Measurements from ENCODE around the gene NUAK1.

NUAK1 gene

DNA sequence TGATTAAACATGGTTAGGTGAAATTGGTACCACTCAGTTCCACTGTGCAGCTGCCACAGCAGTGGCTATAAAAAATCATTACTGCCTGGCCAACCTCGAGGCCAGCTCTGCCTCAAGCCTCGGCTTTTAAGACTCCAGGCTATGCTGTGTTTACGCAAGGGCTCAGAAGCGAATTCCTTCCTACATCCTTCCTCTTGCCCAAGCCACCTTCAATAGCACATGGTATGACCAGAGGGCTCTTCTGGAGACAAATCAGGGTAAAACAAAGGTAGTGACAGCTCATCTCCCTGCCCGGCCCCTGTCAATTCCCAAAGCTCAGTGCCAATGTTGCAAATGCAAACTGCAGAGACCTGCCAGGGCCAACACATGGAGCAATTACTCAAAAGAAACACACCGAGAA is 31.9 kb downstream of the NUAK1 start:
- no peak overlapping the region for H3K4me3 ChIP-seq (ENCODE audit: low read depth, low read length)
- in situ Hi-C loops (cut with HindIII; ENCODE audit: low sequenced_read_pairs) = no loop called here
- TF ChIP-seq, protein P1, sequence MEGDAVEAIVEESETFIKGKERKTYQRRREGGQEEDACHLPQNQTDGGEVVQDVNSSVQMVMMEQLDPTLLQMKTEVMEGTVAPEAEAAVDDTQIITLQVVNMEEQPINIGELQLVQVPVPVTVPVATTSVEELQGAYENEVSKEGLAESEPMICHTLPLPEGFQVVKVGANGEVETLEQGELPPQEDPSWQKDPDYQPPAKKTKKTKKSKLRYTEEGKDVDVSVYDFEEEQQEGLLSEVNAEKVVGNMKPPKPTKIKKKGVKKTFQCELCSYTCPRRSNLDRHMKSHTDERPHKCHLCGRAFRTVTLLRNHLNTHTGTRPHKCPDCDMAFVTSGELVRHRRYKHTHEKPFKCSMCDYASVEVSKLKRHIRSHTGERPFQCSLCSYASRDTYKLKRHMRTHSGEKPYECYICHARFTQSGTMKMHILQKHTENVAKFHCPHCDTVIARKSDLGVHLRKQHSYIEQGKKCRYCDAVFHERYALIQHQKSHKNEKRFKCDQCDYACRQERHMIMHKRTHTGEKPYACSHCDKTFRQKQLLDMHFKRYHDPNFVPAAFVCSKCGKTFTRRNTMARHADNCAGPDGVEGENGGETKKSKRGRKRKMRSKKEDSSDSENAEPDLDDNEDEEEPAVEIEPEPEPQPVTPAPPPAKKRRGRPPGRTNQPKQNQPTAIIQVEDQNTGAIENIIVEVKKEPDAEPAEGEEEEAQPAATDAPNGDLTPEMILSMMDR (IDR thresholded peaks at IDR 0.05; ENCODE audit: low read depth, low read length) = no peak
- peak; percentile 39 for DNase-seq (ENCODE audit: low read depth, low spot score)

DNA sequence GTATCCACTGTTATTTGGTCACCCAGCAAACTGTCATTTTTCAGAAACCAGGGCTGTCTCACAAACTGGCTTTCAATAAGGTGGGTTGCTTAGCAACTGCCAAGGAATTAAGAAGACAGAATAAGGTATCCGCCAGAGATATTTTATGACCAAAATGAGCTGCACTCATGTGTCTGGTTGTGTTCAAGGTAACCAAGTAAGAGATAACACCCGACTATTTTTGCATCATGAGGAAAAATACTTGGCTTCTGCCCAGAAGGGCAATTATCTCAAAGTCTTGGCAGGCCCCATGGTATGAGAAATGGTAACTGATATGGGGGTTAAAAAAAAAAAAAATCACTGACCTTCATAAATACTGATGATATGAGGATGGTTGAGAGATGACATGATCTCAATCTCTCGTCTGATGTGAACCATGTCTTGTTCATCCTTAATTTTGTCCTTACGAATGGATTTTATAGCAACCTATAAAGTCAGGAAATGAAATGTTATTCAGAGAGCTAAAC is 32.6 kb downstream of the NUAK1 start:
- DNase-seq (ENCODE audit: low read depth, low spot score) = no peak
- H3K4me3 ChIP-seq (ENCODE audit: low read depth, low read length) = no peak overlapping the region
- in situ Hi-C loops (cut with HindIII; ENCODE audit: low sequenced_read_pairs) = no loop called here
- TF ChIP-seq, protein P1 (IDR thresholded peaks at IDR 0.05; ENCODE audit: low read depth, low read length) = no peak

DNA sequence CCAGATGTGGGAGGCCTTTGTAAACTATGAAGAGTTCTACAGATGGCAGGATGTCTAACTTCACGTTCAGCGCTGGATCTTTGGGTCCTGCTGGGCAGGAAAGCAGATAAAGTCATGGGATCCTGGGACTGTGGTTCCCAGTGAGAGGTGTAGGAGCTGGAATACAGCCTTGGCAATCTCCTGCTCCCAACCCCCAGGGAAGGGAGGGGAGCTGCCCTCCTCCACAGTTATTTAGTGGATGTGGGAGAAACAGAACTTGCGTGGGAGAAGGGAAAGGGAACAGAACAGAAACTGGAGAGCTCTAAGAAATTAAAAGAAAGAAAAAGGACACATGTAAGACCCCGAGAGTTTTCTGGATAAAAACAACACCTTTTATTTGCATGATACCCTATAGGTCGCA is 37.0 kb downstream of the NUAK1 start:
- in situ Hi-C loops (cut with HindIII; ENCODE audit: low sequenced_read_pairs) = no loop called here
- TF ChIP-seq, protein P1 (IDR thresholded peaks at IDR 0.05; ENCODE audit: low read depth, low read length) = no peak
- no peak for DNase-seq (ENCODE audit: low read depth, low spot score)

DNA sequence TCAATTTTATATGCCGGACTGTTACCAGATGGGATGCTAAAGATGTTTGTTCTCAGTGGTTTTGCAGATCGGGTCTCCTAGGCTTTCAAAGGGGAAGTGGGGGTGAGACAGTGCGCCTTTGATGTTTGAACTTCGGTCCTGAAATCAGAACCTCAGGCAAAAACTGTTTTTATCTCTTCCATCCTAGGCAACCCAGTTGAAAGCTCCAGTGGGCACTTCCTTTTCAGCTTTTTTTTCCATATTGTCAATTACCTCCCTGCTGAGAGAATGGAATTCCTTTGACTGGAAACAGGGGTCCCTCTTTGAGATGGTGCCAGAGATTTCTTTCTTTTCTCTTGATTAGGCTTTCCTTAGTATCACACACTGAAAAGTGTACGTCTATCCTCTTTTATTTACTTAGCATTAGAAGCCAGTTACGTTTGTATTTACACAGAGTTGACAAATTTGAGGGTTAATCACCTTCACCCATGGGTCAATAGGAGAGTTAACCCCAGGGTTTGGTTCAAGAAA is 40.0 kb downstream of the NUAK1 start:
- DNase-seq (ENCODE audit: low read depth, low spot score) = no peak
- TF ChIP-seq, protein P1 (IDR thresholded peaks at IDR 0.05; ENCODE audit: low read depth, low read length) = no peak
- no peak overlapping the region for H3K4me3 ChIP-seq (ENCODE audit: low read depth, low read length)
- in situ Hi-C loops (cut with HindIII; ENCODE audit: low sequenced_read_pairs) = no loop called here

More for the DNA sequence above, 37.0 kb downstream of the NUAK1 start:
- H3K4me3 ChIP-seq (ENCODE audit: low read depth, low read length) = no peak overlapping the region

DNA sequence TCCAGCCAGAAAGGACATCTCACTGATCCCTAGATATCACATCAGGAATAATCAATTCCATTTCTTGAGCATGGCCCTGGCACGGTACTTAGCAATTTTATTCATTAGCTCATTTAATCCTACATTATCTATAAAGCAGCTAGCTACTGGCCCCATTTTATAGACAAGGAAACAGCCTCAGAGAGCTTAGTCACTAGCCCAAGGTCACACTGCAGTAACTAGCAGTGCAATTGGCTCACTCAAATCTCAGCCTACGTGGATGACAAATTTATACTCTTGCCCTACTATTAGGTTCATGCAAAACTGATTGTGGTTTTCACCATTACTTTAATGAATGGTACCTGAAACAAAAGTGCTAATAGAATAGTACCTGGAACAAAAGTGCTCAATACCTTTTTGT is 41.7 kb downstream of the NUAK1 start:
- in situ Hi-C loops (cut with HindIII; ENCODE audit: low sequenced_read_pairs) = no loop called here
- H3K4me3 ChIP-seq (ENCODE audit: low read depth, low read length) = no peak overlapping the region
- TF ChIP-seq, protein P1 (IDR thresholded peaks at IDR 0.05; ENCODE audit: low read depth, low read length) = no peak
- DNase-seq (ENCODE audit: low read depth, low spot score) = no peak

DNA sequence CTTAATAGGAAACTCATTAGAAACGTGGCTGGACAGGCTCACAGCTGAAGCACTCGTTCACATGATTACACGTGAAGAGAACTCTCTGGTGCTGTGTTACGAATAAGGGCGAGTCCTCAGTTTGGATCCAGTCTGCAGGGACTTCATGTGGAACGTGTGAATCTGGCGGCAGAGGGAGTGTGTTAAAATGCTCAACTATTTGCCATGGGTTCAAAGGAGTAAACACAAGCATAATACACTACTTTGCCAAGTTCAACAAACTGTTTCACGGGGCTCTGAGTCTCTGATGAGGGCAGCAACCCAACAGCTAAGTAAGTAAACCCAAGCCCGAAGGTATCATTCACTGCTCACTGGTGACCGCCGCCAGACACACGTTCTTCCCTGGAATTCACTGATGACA is 42.4 kb downstream of the NUAK1 start:
- in situ Hi-C loops (cut with HindIII; ENCODE audit: low sequenced_read_pairs) = no loop called here

More for the DNA sequence above, 42.4 kb downstream of the NUAK1 start:
- DNase-seq (ENCODE audit: low read depth, low spot score) = peak; percentile 54
- no peak overlapping the region for H3K4me3 ChIP-seq (ENCODE audit: low read depth, low read length)
- TF ChIP-seq, protein P1 (IDR thresholded peaks at IDR 0.05; ENCODE audit: low read depth, low read length) = no peak
